ENCODE data around the gene PPP1R15B.

PPP1R15B gene

GRCh38 chr1:204417074-204417997, 5.7 kb upstream of the PPP1R15B start:
- H3K27ac ChIP-seq: peak overlapping the region; percentile 74
- no peak for TF ChIP-seq CTCF (conservative IDR thresholded peaks at IDR 0.05)

- peak overlapping the region; percentile 74 for H3K27ac ChIP-seq
Observed at GRCh38 chr1:204416589-204417073, 5.0 kb upstream of the PPP1R15B start.

GRCh38 chr1:204415351-204415750, 3.7 kb upstream of the PPP1R15B start:
- H3K27ac ChIP-seq: no peak overlapping the region
- no peak for TF ChIP-seq CTCF (conservative IDR thresholded peaks at IDR 0.05)

More at GRCh38 chr1:204416589-204417073, 5.0 kb upstream of the PPP1R15B start:
- no peak for TF ChIP-seq CTCF (conservative IDR thresholded peaks at IDR 0.05)

- H3K27ac ChIP-seq: no peak overlapping the region; the same call in 1 of the 2 replicates
- TF ChIP-seq CTCF (conservative IDR thresholded peaks at IDR 0.05): no peak
Observed at GRCh38 chr1:204414016-204414415, 2.4 kb upstream of the PPP1R15B start.

GRCh38 chr1:204413170-204413535, 1.5 kb upstream of the PPP1R15B start:
- no peak for TF ChIP-seq CTCF (conservative IDR thresholded peaks at IDR 0.05)
- peak overlapping the region; percentile 98; the same call in 1 of the 2 replicates for H3K27ac ChIP-seq

- H3K27ac ChIP-seq: peak overlapping the region; percentile 98
- TF ChIP-seq CTCF (conservative IDR thresholded peaks at IDR 0.05): no peak
Observed at GRCh38 chr1:204410688-204411450, 748 bp downstream of the PPP1R15B start.
